ENCODE results near the gene TRIP12. TPM values are rescaled to one million over a fixed set of nuclear protein-coding genes. Genes with fewer than 3 reads are reported as not detected.
A peak's percentile ranks its signal among the peaks of the same experiment; 100 is the strongest.

TRIP12 gene
- total and polyA plus RNA-seq, 2 of the 4 experiments (the other 2 are of a cell fraction), result 51.6 to 209 TPM

DNA sequence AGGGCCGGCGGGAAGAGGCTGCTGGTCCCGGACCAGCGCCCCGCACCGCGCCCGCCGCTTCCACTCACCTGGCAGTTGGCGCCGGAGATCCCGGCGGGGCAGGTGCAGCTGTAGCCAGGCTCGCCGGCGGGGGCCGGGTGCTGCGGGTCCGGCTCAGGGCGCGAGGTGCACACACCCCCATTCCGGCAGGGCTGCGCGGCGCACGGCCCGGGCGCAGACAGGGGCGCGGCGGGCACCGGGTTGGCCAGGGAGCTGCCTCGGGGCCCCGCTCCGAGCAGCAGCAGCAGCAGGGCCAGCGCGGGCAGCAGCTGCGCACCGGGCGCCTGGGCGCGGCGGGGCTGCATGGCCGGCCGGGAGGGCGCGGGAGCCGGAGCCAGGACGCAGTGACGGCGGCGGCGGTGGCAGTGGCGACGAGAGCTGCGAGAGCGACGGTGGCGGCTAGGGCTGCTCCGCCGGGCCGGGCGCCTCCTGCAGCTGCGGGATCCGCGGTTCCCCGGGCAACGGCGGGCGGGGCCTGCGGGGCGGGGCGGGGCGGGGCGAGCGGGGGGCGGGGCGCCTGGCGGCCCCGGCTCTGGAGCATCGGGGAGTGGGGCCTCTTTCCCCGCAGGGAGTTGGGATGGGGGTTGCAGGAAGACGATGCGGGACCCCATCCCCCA, 207.6 kb downstream of the TRIP12 start, which contains the start of gene DNER:
DNER (minus strand) TSS at position 476 of the 656 bp plus-strand sequence; CDS start at position 344, 132 bp downstream.
- no TSS peak for BruUV-seq (replicated peaks)
- H2BK20ac ChIP-seq (ENCODE audit: low read depth, low read length), result no peak within 1 kb of the TSS
- ATAC-seq (ENCODE audit: low read depth) (peak; percentile 83), DNase-seq (no peak)
- TF ChIP-seq MXI1 (IDR thresholded peaks at IDR 0.05; ENCODE audit: borderline replicate concordance, low read depth, low read length) (no peak), CEBPB (IDR thresholded peaks at IDR 0.05; ENCODE audit: low read depth, low read length) (no peak), RCOR1 (IDR thresholded peaks at IDR 0.05; ENCODE audit: insufficient replicate concordance, low read length) (no peak), BHLHE40 (IDR thresholded peaks at IDR 0.05; ENCODE audit: low read depth, low read length) (no peak), RAD21 (IDR thresholded peaks at IDR 0.05; ENCODE audit: low read length) (no peak), CTCF (conservative IDR thresholded peaks at IDR 0.05; ENCODE audit: low read depth, low read length) (no peak), MAFK (IDR thresholded peaks at IDR 0.05; ENCODE audit: low read depth, low read length) (no peak), CHD1 (IDR thresholded peaks at IDR 0.05; ENCODE audit: low read depth, low read length) (no peak), MAZ (IDR thresholded peaks at IDR 0.05; ENCODE audit: borderline replicate concordance, low read depth, low read length) (no peak), FOS (IDR thresholded peaks at IDR 0.05; ENCODE audit: low read depth, low read length) (no peak), RFX5 (IDR thresholded peaks at IDR 0.05; ENCODE audit: low read depth, low read length) (no peak), NFE2L2 (IDR thresholded peaks at IDR 0.05; ENCODE audit: low read depth, low read length) (no peak), SMC3 (IDR thresholded peaks at IDR 0.05; ENCODE audit: low read depth, low read length) (no peak), POLR2A (IDR thresholded peaks at IDR 0.05; ENCODE audit: low read depth, low read length) (no peak)
- TF ChIP-seq, protein P1, sequence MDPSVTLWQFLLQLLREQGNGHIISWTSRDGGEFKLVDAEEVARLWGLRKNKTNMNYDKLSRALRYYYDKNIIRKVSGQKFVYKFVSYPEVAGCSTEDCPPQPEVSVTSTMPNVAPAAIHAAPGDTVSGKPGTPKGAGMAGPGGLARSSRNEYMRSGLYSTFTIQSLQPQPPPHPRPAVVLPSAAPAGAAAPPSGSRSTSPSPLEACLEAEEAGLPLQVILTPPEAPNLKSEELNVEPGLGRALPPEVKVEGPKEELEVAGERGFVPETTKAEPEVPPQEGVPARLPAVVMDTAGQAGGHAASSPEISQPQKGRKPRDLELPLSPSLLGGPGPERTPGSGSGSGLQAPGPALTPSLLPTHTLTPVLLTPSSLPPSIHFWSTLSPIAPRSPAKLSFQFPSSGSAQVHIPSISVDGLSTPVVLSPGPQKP (IDR thresholded peaks at IDR 0.05; ENCODE audit: borderline replicate concordance, low read depth, low read length), result no peak
- TF ChIP-seq, protein P2, sequence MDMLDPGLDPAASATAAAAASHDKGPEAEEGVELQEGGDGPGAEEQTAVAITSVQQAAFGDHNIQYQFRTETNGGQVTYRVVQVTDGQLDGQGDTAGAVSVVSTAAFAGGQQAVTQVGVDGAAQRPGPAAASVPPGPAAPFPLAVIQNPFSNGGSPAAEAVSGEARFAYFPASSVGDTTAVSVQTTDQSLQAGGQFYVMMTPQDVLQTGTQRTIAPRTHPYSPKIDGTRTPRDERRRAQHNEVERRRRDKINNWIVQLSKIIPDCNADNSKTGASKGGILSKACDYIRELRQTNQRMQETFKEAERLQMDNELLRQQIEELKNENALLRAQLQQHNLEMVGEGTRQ (IDR thresholded peaks at IDR 0.05; ENCODE audit: low read depth, low read length), result no peak
- no peaks in the 10 kb centered on the region for H3K36me3 ChIP-seq (ENCODE audit: control insufficient read depth, insufficient read depth, low read length)
- no peak within 1 kb of the TSS for H4K5ac ChIP-seq (ENCODE audit: low read depth, low read length)
- H4K8ac ChIP-seq (ENCODE audit: low read depth in 2 of 2, low read length in 2 of 2), result no peak within 1 kb of the TSS
- H3K14ac ChIP-seq (replicated peaks; ENCODE audit: low read depth, low read length), result no peak within 1 kb of the TSS
- dilution Hi-C loops (cut with HindIII; ENCODE audit: low sequenced_read_pairs, unreplicated experiment) (no loop called here), in situ Hi-C loops (cut with MboI; ENCODE audit: low sequenced_read_pairs) (no loop called here), intact Hi-C loops (cut with micrococcal nuclease) (no loop called here)
- H3K27me3 ChIP-seq (ENCODE audit: control insufficient read depth, insufficient read depth, low read length), result peaks cover 36% of the 10 kb centered on the region
- H3K18ac ChIP-seq (ENCODE audit: low read depth, low read length), result no peak within 1 kb of the TSS
- H3K9ac ChIP-seq (ENCODE audit: low read depth, low read length), result no peak within 1 kb of the TSS
- WGBS, 2 experiments (ENCODE audit: extremely low coverage in 2 of 2, insufficient read length in 1 of 2), result 0% methylated on average over 26 of the region's 84 CpGs; no CpG with 5 or more reads in 1 of the 2 experiments
- H3K79me1 ChIP-seq (ENCODE audit: low read depth in 1 of 2, low read length in 2 of 2), result no peaks in the 10 kb centered on the region
- H4K91ac ChIP-seq (ENCODE audit: insufficient read depth, low read depth, low read length), result no peak within 1 kb of the TSS
- H3K23ac ChIP-seq (ENCODE audit: low read depth, low read length), result no peak within 1 kb of the TSS
- no peak within 1 kb of the TSS for H3K27ac ChIP-seq (ENCODE audit: insufficient read depth, low read length)
- H3K4ac ChIP-seq (ENCODE audit: low read depth, low read length), result no peak within 1 kb of the TSS
- peak within 1 kb of the TSS; percentile 78 for H3K4me2 ChIP-seq (ENCODE audit: low read depth, low read length)
- no peaks in the 10 kb centered on the region for H4K20me1 ChIP-seq (ENCODE audit: insufficient read depth, low read length)
- H2AFZ ChIP-seq (replicated peaks; ENCODE audit: low read length, poor library complexity), result peak within 1 kb of the TSS; percentile 81
- no peak within 1 kb of the TSS for H2BK120ac ChIP-seq (ENCODE audit: low read depth, low read length)
- H3K4me3 ChIP-seq (ENCODE audit: insufficient read depth, low read depth, low read length), result peak within 1 kb of the TSS; percentile 38
- no peak within 1 kb of the TSS for H2BK5ac ChIP-seq (ENCODE audit: low read depth, low read length, poor library complexity, severe bottlenecking)
- CTCF ChIA-PET, result no interaction called here
- no peak within 1 kb of the TSS for H2BK15ac ChIP-seq (ENCODE audit: low read depth, low read length)
- no peak within 1 kb of the TSS for H3K56ac ChIP-seq (ENCODE audit: extremely low read depth, insufficient read depth, low read length)
- peaks cover 2% of the 10 kb centered on the region; the same call in 1 of the 2 replicates for H3K4me1 ChIP-seq (ENCODE audit: control insufficient read depth, insufficient read depth, low read length)
- no peaks in the 10 kb centered on the region for H3K9me3 ChIP-seq (ENCODE audit: control insufficient read depth, insufficient read depth, low read length)
- no peak within 1 kb of the TSS for H2AK5ac ChIP-seq (ENCODE audit: low read depth, low read length)
- peak within 1 kb of the TSS; percentile 50 for H2AK9ac ChIP-seq (replicated peaks; ENCODE audit: low read depth, low read length, poor library complexity)
- H3K9me1 ChIP-seq (ENCODE audit: insufficient read depth, low read length), result no peaks in the 10 kb centered on the region; the same call in 1 of the 2 replicates
- POLR2A ChIA-PET (ENCODE audit: unreplicated experiment), result no interaction called here
